ENCODE data around the gene ARHGAP26.

DNA sequence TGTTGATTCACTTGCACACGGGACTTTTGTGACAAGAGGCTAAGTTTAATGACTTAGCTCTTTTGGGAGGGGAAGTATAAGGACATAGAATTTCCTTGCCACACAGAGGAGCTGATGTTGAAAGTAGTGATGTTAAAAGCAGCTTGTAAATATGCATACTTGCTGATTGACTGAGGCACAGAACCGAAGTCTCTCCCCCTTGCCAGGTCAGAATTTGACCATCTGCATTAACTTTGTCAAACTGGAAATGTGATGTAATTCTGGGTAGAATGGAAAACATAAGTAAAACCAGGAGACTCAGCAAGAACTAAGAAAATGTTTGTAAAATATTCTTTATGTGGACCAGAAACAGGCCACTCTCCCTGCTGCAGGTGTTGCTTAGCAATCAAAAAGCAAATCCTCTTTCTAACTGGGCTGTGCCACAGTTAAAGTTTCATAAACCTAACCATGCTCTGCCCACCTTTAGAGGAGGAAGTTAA is 349.2 kb downstream of the ARHGAP26 start:
- TF ChIP-seq, protein P1, sequence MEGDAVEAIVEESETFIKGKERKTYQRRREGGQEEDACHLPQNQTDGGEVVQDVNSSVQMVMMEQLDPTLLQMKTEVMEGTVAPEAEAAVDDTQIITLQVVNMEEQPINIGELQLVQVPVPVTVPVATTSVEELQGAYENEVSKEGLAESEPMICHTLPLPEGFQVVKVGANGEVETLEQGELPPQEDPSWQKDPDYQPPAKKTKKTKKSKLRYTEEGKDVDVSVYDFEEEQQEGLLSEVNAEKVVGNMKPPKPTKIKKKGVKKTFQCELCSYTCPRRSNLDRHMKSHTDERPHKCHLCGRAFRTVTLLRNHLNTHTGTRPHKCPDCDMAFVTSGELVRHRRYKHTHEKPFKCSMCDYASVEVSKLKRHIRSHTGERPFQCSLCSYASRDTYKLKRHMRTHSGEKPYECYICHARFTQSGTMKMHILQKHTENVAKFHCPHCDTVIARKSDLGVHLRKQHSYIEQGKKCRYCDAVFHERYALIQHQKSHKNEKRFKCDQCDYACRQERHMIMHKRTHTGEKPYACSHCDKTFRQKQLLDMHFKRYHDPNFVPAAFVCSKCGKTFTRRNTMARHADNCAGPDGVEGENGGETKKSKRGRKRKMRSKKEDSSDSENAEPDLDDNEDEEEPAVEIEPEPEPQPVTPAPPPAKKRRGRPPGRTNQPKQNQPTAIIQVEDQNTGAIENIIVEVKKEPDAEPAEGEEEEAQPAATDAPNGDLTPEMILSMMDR (conservative IDR thresholded peaks at IDR 0.05; ENCODE audit: low read depth in 2 of 2) = no peak
- TF ChIP-seq, protein P2, sequence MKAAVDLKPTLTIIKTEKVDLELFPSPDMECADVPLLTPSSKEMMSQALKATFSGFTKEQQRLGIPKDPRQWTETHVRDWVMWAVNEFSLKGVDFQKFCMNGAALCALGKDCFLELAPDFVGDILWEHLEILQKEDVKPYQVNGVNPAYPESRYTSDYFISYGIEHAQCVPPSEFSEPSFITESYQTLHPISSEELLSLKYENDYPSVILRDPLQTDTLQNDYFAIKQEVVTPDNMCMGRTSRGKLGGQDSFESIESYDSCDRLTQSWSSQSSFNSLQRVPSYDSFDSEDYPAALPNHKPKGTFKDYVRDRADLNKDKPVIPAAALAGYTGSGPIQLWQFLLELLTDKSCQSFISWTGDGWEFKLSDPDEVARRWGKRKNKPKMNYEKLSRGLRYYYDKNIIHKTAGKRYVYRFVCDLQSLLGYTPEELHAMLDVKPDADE (IDR thresholded peaks at IDR 0.05) = no peak
- no peak for TF ChIP-seq EZH2 (IDR thresholded peaks at IDR 0.05; ENCODE audit: low read depth, unreplicated experiment)

Measured in GM23338 (cell line).